Transverse colon (tissue), 4 donors: ENCODE data around the gene SFRP2. TPM values are rescaled to one million over a fixed set of nuclear protein-coding genes. Genes with fewer than 3 reads are reported as not detected.

Experiments used
- DNase-seq: peaks from one replicate; pipeline ENCODE4 v3.0.0-alpha.2; 2019
- H3K27ac ChIP-seq, 4 donors: fragments of 200-600 bp; sonication (generic); 2 replicates each; pipeline ENCODE4 v1.5.1; 2016 to 2018; ENCODE audit warnings: inconsistent platforms in 4 of 4
- H3K27me3 ChIP-seq: fragments of 200-600 bp; sonication (generic); 2 replicates; pipeline ENCODE4 v1.5.1; 2017; ENCODE audit warnings: inconsistent platforms
- H3K36me3 ChIP-seq, 4 donors: fragments of 200-600 bp; sonication (generic); 2 replicates each; pipeline ENCODE4 v1.5.1; 2017 to 2019; ENCODE audit warnings: inconsistent platforms in 4 of 4
- H3K4me1 ChIP-seq, 4 donors: fragments of 200-600 bp; sonication (generic); 2 replicates each; pipeline ENCODE4 v1.5.1; 2017 to 2020; ENCODE audit warnings: inconsistent platforms in 4 of 4
- H3K4me3 ChIP-seq, 4 donors: fragments of 200-600 bp; sonication (generic); 1 replicate in 1 of 4; 2 replicates in 3 of 4; pipeline versions ENCODE4 v1.5.1 to v1.6.1; 2017 to 2019; ENCODE audit warnings: inconsistent platforms in 4 of 4
- H3K9me3 ChIP-seq, 2 donors: fragments of 200-600 bp; sonication (generic); 2 replicates each; pipeline ENCODE4 v1.5.1; 2017 to 2019; ENCODE audit warnings: inconsistent platforms in 2 of 2
- CTCF ChIP-seq, 5 experiments: fragments of 200-600 bp in 3 of 5; fragments of 450-650 bp in 2 of 5; sonication (generic) in 3 of 5; IDR thresholded peaks; 1 replicate in 2 of 5; 2 replicates in 3 of 5; pipeline ENCODE4 v1.5.1; 2016 to 2017; ENCODE audit warnings: antibody characterized with exemption in 5 of 5, inconsistent platforms in 3 of 5, mild to moderate bottlenecking in 2 of 5, moderate library complexity in 1 of 5
- EP300 ChIP-seq: sonication (generic); formaldehyde crosslinking; IDR thresholded peaks from one replicate; pipeline ENCODE4 v1.6.1; 2017; ENCODE audit warnings: antibody characterized with exemption, low read depth
- POLR2A ChIP-seq: fragments of 450-650 bp; IDR thresholded peaks from one replicate; pipeline ENCODE4 v1.6.1; 2016; ENCODE audit warnings: antibody characterized with exemption, mild to moderate bottlenecking, moderate library complexity
- POLR2AphosphoS5 ChIP-seq, 3 donors: sonication (generic); formaldehyde crosslinking; IDR thresholded peaks; one replicate each; pipeline ENCODE4 v1.6.1; 2016; ENCODE audit warnings: antibody characterized with exemption in 3 of 3
- WGBS, 2 donors: methylation state at CpG; one replicate each; pipeline ENCODE4 v1.1.5; 2018; ENCODE audit warnings: low coverage in 1 of 2; 5-methylcytosine and 5-hydroxymethylcytosine counted together
- in situ Hi-C, 4 donors: fragments of 200-750 bp; cut with MboI; loops; one replicate each; pipeline versions ENCODE4 v1.15.0 to v1.15.1; 2017; ENCODE audit warnings: low sequenced_read_pairs in 3 of 4, low pct_ligation_motif_present in 1 of 4, low pct_unique_long_range_greater_than_20kb in 1 of 4
- intact Hi-C: fragments of 100-400 bp; cut with DNase I; formaldehyde crosslinking; loops from one replicate; pipeline ENCODE4 v1.15.1; 2023; ENCODE audit warnings: low total_unique reads
- total RNA-seq, 4 donors: library from RNA; depleted of rRNA; stranded (reverse); fragments of >200 nt; gene quantifications; one replicate each; pipeline ENCODE4 v1.1.0, GENCODE V29; 2016

SFRP2 gene
- total RNA-seq, 4 donors from 2014 or later = 6.4 to 61.7 (median 15.6) TPM

- Histone ChIP-seq H3K27ac (no peak overlapping the region), H3K4me3 (no peak overlapping the region), H3K9me3 (no peaks in the 10 kb centered on the region), H3K4me1 (no peaks in the 10 kb centered on the region), H3K36me3 (no peaks in the 10 kb centered on the region), H3K27me3 (no peaks in the 10 kb centered on the region)
- TF ChIP-seq POLR2A = no peak
- no peak for TF ChIP-seq CTCF (IDR thresholded peaks at IDR 0.05)
- TF ChIP-seq POLR2AphosphoS5 (IDR thresholded peaks at IDR 0.05) = no peak
- TF ChIP-seq EP300 = no peak
- in situ Hi-C loops = no loop called here
- intact Hi-C loops = no loop called here
- WGBS, 2 donors = 89 to 90% methylated on average over 1 of the region's 1 CpG
- no peak for DNase-seq
Measured at GRCh38 chr4:153823483-153823882, 34.6 kb upstream of the SFRP2 start.

DNA sequence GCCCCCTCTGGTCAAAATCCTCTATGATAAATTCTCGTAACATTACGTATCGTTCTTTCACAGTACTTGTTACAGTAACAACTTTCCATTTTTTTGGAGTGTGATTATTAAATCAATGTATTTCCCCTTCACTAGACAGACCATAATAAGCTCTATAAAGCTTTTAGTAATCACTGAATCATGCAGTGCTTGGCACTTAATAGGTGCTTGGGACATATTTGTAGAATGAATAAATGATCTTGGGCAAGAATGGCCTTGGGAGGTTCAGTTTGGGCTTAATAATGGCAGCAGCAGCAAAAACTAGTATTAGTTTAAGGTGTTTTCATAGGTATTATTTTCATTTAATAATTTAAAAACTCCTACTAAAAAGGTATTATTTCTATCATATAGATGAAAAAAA, 33.4 kb upstream of the SFRP2 start:
- Histone ChIP-seq H3K27me3 (no peaks in the 10 kb centered on the region), H3K36me3 (no peaks in the 10 kb centered on the region), H3K4me1 (no peaks in the 10 kb centered on the region), H3K9me3 (no peaks in the 10 kb centered on the region), H3K4me3 (no peak overlapping the region), H3K27ac (no peak overlapping the region)
- intact Hi-C loops = no loop called here
- WGBS, 2 donors = 64 to 67% methylated on average over 3 of the region's 3 CpGs
- no peak for DNase-seq
- no peak for TF ChIP-seq EP300
- TF ChIP-seq CTCF (IDR thresholded peaks at IDR 0.05) = no peak
- TF ChIP-seq POLR2AphosphoS5 (IDR thresholded peaks at IDR 0.05) = no peak
- TF ChIP-seq POLR2A = no peak
- in situ Hi-C loops = no loop called here

- no peaks in the 10 kb centered on the region for H3K27me3 ChIP-seq
- no peak overlapping the region for H3K4me3 ChIP-seq
- H3K27ac ChIP-seq = no peak overlapping the region
- intact Hi-C loops = no loop called here
- H3K36me3 ChIP-seq = no peaks in the 10 kb centered on the region
- H3K9me3 ChIP-seq = no peaks in the 10 kb centered on the region
- DNase-seq = no peak
- no peaks in the 10 kb centered on the region for H3K4me1 ChIP-seq
- in situ Hi-C loops = no loop called here
- no peak for TF ChIP-seq POLR2A
- TF ChIP-seq CTCF (IDR thresholded peaks at IDR 0.05) = no peak
- no peak for TF ChIP-seq POLR2AphosphoS5 (IDR thresholded peaks at IDR 0.05)
- TF ChIP-seq EP300 = no peak
Measured at GRCh38 chr4:153817466-153817865, 28.6 kb upstream of the SFRP2 start.

GRCh38 chr4:153816542-153816941, 27.7 kb upstream of the SFRP2 start:
- H3K36me3 ChIP-seq = no peaks in the 10 kb centered on the region
- in situ Hi-C loops (no loop called here), intact Hi-C loops (no loop called here)
- H3K9me3 ChIP-seq = no peaks in the 10 kb centered on the region
- no peak overlapping the region for H3K27ac ChIP-seq
- no peaks in the 10 kb centered on the region for H3K27me3 ChIP-seq
- no peak overlapping the region for H3K4me3 ChIP-seq
- TF ChIP-seq POLR2AphosphoS5 (IDR thresholded peaks at IDR 0.05) = no peak
- no peak for TF ChIP-seq POLR2A
- no peak for TF ChIP-seq EP300
- no peak for TF ChIP-seq CTCF (IDR thresholded peaks at IDR 0.05)
- 33 to 64% methylated on average over 2 of the region's 2 CpGs for WGBS, 2 donors
- no peak for DNase-seq
- H3K4me1 ChIP-seq = no peaks in the 10 kb centered on the region
